CD4-positive, alpha-beta memory T cell (primary cell): Measurements from ENCODE around the gene DZIP1. TPM values are rescaled to one million over a fixed set of nuclear protein-coding genes. Genes with fewer than 3 reads are reported as not detected.

ENCODE experiments used
- CTCF ChIA-PET: fragments of 350-600 bp; sonication (Branson Sonifier 250); formaldehyde crosslinking; loops from one replicate; lab custom pipeline; 2021; ENCODE audit warnings: inconsistent platforms; ENCODE audit not compliant: partially characterized antibody; lab: Charles Lee
- POLR2A ChIA-PET: fragments of 350-600 bp; sonication (Branson Sonifier 250); formaldehyde crosslinking; loops from one replicate; lab custom pipeline; 2021; ENCODE audit not compliant: partially characterized antibody; lab: Charles Lee
- DNase-seq, 5 donors: peaks; one replicate each; pipeline versions ENCODE4 v3.0.0 to v3.0.0-alpha.2; 2020 to 2022; ENCODE audit warnings: mixed read lengths in 1 of 5
- H3K27ac ChIP-seq: one replicate; pipeline ENCODE4 v1.7.0; 2013; ENCODE audit warnings: low read depth, low read length
- H3K27me3 ChIP-seq: 2 replicates; pipeline ENCODE4 v1.7.0; 2013; ENCODE audit warnings: mild to moderate bottlenecking, low read length, moderate library complexity; ENCODE audit not compliant: insufficient read depth
- H3K36me3 ChIP-seq: 2 replicates; pipeline ENCODE4 v1.7.0; 2013; ENCODE audit warnings: mild to moderate bottlenecking, low read length, moderate library complexity; ENCODE audit not compliant: insufficient read depth
- H3K4me1 ChIP-seq: 2 replicates; pipeline ENCODE4 v1.7.0; 2013; ENCODE audit warnings: mild to moderate bottlenecking, low read length, moderate library complexity; ENCODE audit not compliant: insufficient read depth
- H3K4me3 ChIP-seq, 2 donors: one replicate each; pipeline ENCODE4 v1.7.0; 2013; ENCODE audit warnings: low read length in 2 of 2, mild to moderate bottlenecking in 1 of 2
- H3K9me3 ChIP-seq, 2 donors: one replicate each; pipeline ENCODE4 v1.7.0; 2013; ENCODE audit warnings: low read length in 2 of 2, control low read depth in 1 of 2; ENCODE audit not compliant: control insufficient read depth in 1 of 2
- H3K27ac Mint-ChIP-seq, 7 donors: one replicate each; pipeline ENCODE4 v1.8.0; 2020 to 2021; ENCODE audit warnings: mixed read lengths in 7 of 7, mild to moderate bottlenecking in 6 of 7, inconsistent platforms in 3 of 7, moderate library complexity in 3 of 7
- H3K27me3 Mint-ChIP-seq, 2 donors: one replicate each; pipeline ENCODE4 v1.8.0; 2020 to 2021; ENCODE audit warnings: mixed read lengths in 2 of 2
- H3K36me3 Mint-ChIP-seq, 2 donors: one replicate each; pipeline ENCODE4 v1.8.0; 2020 to 2021; ENCODE audit warnings: mixed read lengths in 2 of 2, inconsistent platforms in 1 of 2, mild to moderate bottlenecking in 1 of 2
- H3K4me1 Mint-ChIP-seq, 4 donors: one replicate each; pipeline ENCODE4 v1.8.0; 2020 to 2021; ENCODE audit warnings: mixed read lengths in 4 of 4, mild to moderate bottlenecking in 1 of 4
- H3K4me3 Mint-ChIP-seq, 8 donors: one replicate each; pipeline ENCODE4 v1.8.0; 2020 to 2021; ENCODE audit warnings: mixed read lengths in 8 of 8, mild to moderate bottlenecking in 7 of 8, moderate library complexity in 6 of 8, inconsistent platforms in 3 of 8
- H3K9me3 Mint-ChIP-seq, 8 donors: one replicate each; pipeline ENCODE4 v1.8.0; 2020 to 2021; ENCODE audit warnings: mixed read lengths in 8 of 8, mild to moderate bottlenecking in 5 of 8, inconsistent platforms in 3 of 8, moderate library complexity in 1 of 8
- intact Hi-C: fragments of 100-400 bp; cut with micrococcal nuclease; formaldehyde crosslinking; loops from one replicate; pipeline ENCODE4 v1.15.1; 2023
- polyA plus RNA-seq, 2 donors: library from polyadenylated mRNA; unstranded; fragments of 300-500 nt; fragmentation: Illumina TruSeq; gene quantifications; one replicate each; pipeline ENCODE4 v1.2.3, GENCODE V29; 2021
- total RNA-seq, 2 experiments: library from RNA; stranded (reverse); gene quantifications; one replicate each; pipeline ENCODE4 v1.2.3, GENCODE V29; 2021

The DZIP1 gene
- total and polyA plus RNA-seq, 4 experiments from 2014 or later = not detected

GRCh38 chr13:95660981-95661581, 16.6 kb upstream of the DZIP1 start:
- Histone ChIP-seq H3K4me3 (no peak overlapping the region), H3K4me1 (no peaks in the 10 kb centered on the region), H3K36me3 (no peaks in the 10 kb centered on the region), H3K27ac (no peak overlapping the region), H3K27me3 (no peaks in the 10 kb centered on the region), H3K9me3 (peaks cover 0 to 7% of the 10 kb centered on the region in 2 donors)
- H3K9me3 Mint-ChIP-seq = peaks cover 2 to 36% (median 26%) of the 10 kb centered on the region in 8 donors
- H3K36me3 Mint-ChIP-seq = peaks cover 5 to 7% of the 10 kb centered on the region in 2 donors
- no peaks in the 10 kb centered on the region for H3K4me1 Mint-ChIP-seq
- H3K4me3 Mint-ChIP-seq = no peak overlapping the region
- peak in 3 of 5 donors; percentile 20 to 24 (median 21) for DNase-seq
- CTCF ChIA-PET = interaction anchor here (0.6 to 2.0 kb wide), 13 partner anchors 10 to 1566 kb away, joined by 3 to 12 read pairs (median 3); no protein-coding TSS in a partner anchor
- POLR2A ChIA-PET = no interaction called here
- H3K27ac Mint-ChIP-seq = no peak overlapping the region
- intact Hi-C loops = loop anchor here (1.0 kb wide), 1 partner anchor 37 kb away; no protein-coding TSS in a partner anchor
- H3K27me3 Mint-ChIP-seq = peaks cover 7 to 9% of the 10 kb centered on the region in 2 donors

DNA sequence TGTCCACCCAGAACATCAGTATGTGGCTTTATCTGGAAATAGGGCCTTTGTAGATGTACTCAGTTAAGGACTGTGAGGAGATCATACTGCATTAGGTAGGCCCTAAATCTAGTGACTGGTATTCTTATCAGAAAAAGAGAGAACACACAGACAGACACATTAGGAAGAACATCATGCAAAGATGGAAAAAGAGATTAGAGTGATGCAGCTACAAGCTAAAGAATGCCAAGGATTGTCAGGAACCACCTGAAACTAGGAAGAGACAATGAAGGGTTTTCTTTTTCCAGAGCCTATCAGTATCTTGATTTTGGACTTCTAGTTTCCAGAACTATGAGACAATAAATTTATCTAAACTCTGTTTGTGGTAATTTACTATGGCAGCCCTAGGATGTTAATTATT, 15.0 kb upstream of the DZIP1 start:
- intact Hi-C loops = no loop called here
- Histone ChIP-seq H3K4me3 (no peak overlapping the region), H3K4me1 (no peaks in the 10 kb centered on the region), H3K36me3 (no peaks in the 10 kb centered on the region), H3K9me3 (peaks cover 0 to 2% of the 10 kb centered on the region in 2 donors), H3K27me3 (no peaks in the 10 kb centered on the region), H3K27ac (no peak overlapping the region)
- Mint-ChIP-seq H3K4me1 (no peaks in the 10 kb centered on the region), H3K9me3 (peaks cover 3 to 20% (median 11%) of the 10 kb centered on the region in 8 donors), H3K36me3 (no peaks in the 10 kb centered on the region), H3K4me3 (no peak overlapping the region), H3K27me3 (peaks cover 9% of the 10 kb centered on the region in 2 donors), H3K27ac (no peak overlapping the region)
- DNase-seq = no peak
- CTCF ChIA-PET = interaction anchor here (2.0 kb wide), 1 partner anchor 35 kb away, joined by 12 read pairs; no protein-coding TSS in a partner anchor
- POLR2A ChIA-PET = no interaction called here

DNA sequence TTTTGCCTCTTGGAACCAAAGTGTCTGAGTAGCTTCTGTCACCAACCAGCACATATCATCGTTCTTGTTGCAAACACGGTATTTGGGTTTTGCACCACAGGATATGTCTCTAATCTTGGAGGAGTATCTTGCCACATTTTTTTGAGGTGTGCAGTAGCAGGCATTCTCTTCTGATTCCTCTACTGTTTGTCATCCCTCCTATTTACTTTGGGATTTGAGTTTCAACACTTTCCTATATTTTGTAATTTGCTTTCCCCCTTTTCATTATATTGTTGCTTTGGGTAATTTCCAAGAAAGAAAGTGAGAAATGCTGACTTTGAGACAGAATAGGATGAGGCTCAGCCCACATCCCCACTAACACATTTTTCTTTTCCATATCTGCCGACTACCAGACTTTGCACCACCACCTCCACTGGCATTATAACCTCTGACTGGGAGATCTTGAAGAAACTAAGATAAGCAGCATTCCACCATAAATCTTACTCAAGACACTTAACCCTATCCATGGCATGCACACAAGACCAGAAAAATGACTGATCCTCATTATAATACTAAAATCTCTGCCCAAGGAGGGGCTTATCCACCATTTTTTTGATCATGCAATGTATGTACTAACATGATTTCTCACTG, 12.0 kb upstream of the DZIP1 start:
- DNase-seq = no peak
- no peak overlapping the region for H3K27ac ChIP-seq
- no peaks in the 10 kb centered on the region for H3K36me3 ChIP-seq
- intact Hi-C loops = no loop called here
- no peaks in the 10 kb centered on the region for H3K9me3 ChIP-seq
- Mint-ChIP-seq H3K4me3 (no peak overlapping the region), H3K27me3 (peaks cover 3% of the 10 kb centered on the region in 2 donors), H3K9me3 (peaks cover 0 to 7% (median 3%) of the 10 kb centered on the region in 8 donors), H3K27ac (no peak overlapping the region), H3K4me1 (no peaks in the 10 kb centered on the region), H3K36me3 (no peaks in the 10 kb centered on the region)
- CTCF ChIA-PET = no interaction called here
- H3K27me3 ChIP-seq = no peaks in the 10 kb centered on the region
- H3K4me1 ChIP-seq = no peaks in the 10 kb centered on the region
- no peak overlapping the region for H3K4me3 ChIP-seq
- POLR2A ChIA-PET = no interaction called here

- Histone ChIP-seq H3K4me1 (no peaks in the 10 kb centered on the region), H3K27ac (no peak overlapping the region), H3K4me3 (no peak overlapping the region), H3K36me3 (no peaks in the 10 kb centered on the region), H3K27me3 (no peaks in the 10 kb centered on the region), H3K9me3 (no peaks in the 10 kb centered on the region)
- CTCF ChIA-PET = no interaction called here
- POLR2A ChIA-PET = no interaction called here
- no peak for DNase-seq
- H3K4me1 Mint-ChIP-seq = no peaks in the 10 kb centered on the region
- H3K36me3 Mint-ChIP-seq = no peaks in the 10 kb centered on the region
- peaks cover 2 to 3% of the 10 kb centered on the region in 2 donors for H3K27me3 Mint-ChIP-seq
- H3K4me3 Mint-ChIP-seq = no peak overlapping the region
- peaks cover 0 to 3% (median 0%) of the 10 kb centered on the region in 8 donors for H3K9me3 Mint-ChIP-seq
- intact Hi-C loops = no loop called here
- no peak overlapping the region for H3K27ac Mint-ChIP-seq
These were observed 8.3 kb upstream of the DZIP1 start for GRCh38 chr13:95652821-95653220.

DNA sequence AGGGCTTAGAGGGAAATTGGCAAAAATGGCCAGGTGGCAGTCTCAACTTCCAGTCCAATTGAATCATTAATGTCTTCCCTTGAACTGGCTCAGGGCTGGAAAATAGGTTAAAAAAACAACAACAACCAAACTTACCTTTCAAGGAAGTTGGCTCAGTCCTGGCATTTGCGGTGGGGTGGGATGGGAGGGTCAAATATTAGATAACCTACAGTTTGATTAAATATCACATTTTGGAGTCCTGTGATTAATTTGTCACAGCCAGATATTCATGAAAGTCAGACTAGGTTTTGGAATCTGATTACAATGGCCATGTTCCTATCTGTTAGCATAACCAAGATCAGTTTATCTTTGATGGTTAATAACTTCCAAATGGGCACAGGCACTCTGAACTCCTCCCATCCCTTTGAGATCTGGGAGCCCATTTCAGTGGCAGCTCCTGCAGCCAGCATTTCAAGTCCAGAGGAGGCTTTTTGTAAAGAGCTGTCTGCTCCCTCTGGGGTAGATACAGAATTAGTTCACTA, 7.8 kb upstream of the DZIP1 start:
- no peaks in the 10 kb centered on the region for H3K4me1 Mint-ChIP-seq
- H3K4me3 Mint-ChIP-seq = no peak overlapping the region
- intact Hi-C loops = no loop called here
- no peaks in the 10 kb centered on the region for H3K27me3 ChIP-seq
- H3K36me3 Mint-ChIP-seq = no peaks in the 10 kb centered on the region
- H3K9me3 ChIP-seq = no peaks in the 10 kb centered on the region
- ChIA-PET POLR2A (no interaction called here), CTCF (no interaction called here)
- peaks cover 0 to 3% (median 0%) of the 10 kb centered on the region in 8 donors for H3K9me3 Mint-ChIP-seq
- H3K27me3 Mint-ChIP-seq = peaks cover 4 to 5% of the 10 kb centered on the region in 2 donors
- no peak overlapping the region for H3K27ac ChIP-seq
- H3K36me3 ChIP-seq = no peaks in the 10 kb centered on the region
- no peak for DNase-seq
- H3K27ac Mint-ChIP-seq = no peak overlapping the region
- H3K4me1 ChIP-seq = no peaks in the 10 kb centered on the region
- no peak overlapping the region for H3K4me3 ChIP-seq

DNA sequence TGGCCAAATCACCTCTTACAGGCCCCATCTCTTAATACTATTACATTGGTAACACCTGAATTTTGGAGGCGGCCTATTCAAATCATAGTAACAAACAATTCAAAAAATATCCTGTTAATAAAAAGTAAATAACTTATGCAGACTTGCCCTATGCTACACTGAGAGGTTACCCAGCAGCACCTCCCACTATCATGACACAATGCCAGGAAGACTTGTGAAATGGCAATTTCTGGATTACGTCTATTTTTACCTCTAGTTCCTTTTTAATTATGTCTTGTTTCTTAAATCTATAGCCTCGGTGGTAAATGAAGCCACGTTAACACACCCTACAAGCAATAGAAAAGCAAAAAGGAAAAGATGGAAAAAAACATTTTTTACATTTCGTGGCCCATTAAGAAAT, 6.2 kb upstream of the DZIP1 start:
- intact Hi-C loops = no loop called here
- no peak overlapping the region for H3K27ac ChIP-seq
- H3K4me3 Mint-ChIP-seq = no peak overlapping the region
- ChIA-PET CTCF (no interaction called here), POLR2A (no interaction called here)
- no peaks in the 10 kb centered on the region for H3K27me3 ChIP-seq
- H3K27me3 Mint-ChIP-seq = peaks cover 9 to 10% of the 10 kb centered on the region in 2 donors
- no peak for DNase-seq
- no peaks in the 10 kb centered on the region for H3K36me3 ChIP-seq
- H3K9me3 Mint-ChIP-seq = peaks cover 0 to 2% (median 0%) of the 10 kb centered on the region in 8 donors
- H3K27ac Mint-ChIP-seq = no peak overlapping the region
- no peaks in the 10 kb centered on the region for H3K4me1 Mint-ChIP-seq
- H3K36me3 Mint-ChIP-seq = no peaks in the 10 kb centered on the region
- no peaks in the 10 kb centered on the region for H3K9me3 ChIP-seq
- H3K4me3 ChIP-seq = no peak overlapping the region
- no peaks in the 10 kb centered on the region for H3K4me1 ChIP-seq

DNA sequence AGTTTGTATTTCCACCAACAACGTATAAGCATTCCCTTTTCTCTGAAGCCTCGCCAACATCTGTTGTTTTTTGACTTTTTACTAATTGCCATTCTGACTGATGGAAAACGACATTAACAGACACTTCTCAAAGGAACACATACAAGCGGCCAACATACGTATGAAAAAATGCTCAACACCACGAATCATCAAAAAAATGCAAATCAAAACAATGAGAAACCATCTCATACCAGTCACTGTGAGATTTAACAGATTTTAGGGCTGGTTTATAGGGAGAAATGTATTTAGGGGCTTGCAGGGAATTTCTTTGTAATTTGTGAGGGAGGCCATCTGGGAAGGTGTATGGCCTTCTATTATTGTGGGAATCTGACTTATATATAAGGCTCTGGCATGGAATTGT, 2.8 kb upstream of the DZIP1 start:
- peaks cover 23% of the 10 kb centered on the region in 2 donors for H3K27me3 Mint-ChIP-seq
- CTCF ChIA-PET = no interaction called here

More for the DNA sequence above, 2.8 kb upstream of the DZIP1 start:
- Histone ChIP-seq H3K36me3 (no peaks in the 10 kb centered on the region), H3K4me1 (peaks cover 9% of the 10 kb centered on the region), H3K9me3 (no peaks in the 10 kb centered on the region), H3K4me3 (no peak overlapping the region), H3K27ac (no peak overlapping the region), H3K27me3 (peaks cover 4% of the 10 kb centered on the region)
- POLR2A ChIA-PET = no interaction called here
- no peaks in the 10 kb centered on the region for H3K9me3 Mint-ChIP-seq
- H3K4me3 Mint-ChIP-seq = no peak overlapping the region
- no peaks in the 10 kb centered on the region for H3K36me3 Mint-ChIP-seq
- H3K4me1 Mint-ChIP-seq = peaks cover 2 to 12% (median 10%) of the 10 kb centered on the region in 4 donors
- intact Hi-C loops = no loop called here
- DNase-seq = no peak
- H3K27ac Mint-ChIP-seq = no peak overlapping the region
